ENCODE data around the gene CACNA2D4.

CACNA2D4 gene

GRCh38 chr12:1838994-1839365 lies 79.5 kb downstream of the CACNA2D4 start:
- Histone ChIP-seq H3K9me3 (replicated peaks; ENCODE audit: low read length) (no peaks in the 10 kb centered on the region), H3K27me3 (ENCODE audit: control insufficient read depth, insufficient read depth, low read length) (peaks cover 38% of the 10 kb centered on the region), H3K36me3 (ENCODE audit: insufficient read depth, low read length) (no peaks in the 10 kb centered on the region), H3K4me1 (ENCODE audit: control insufficient read depth, insufficient read depth, low read length) (peaks cover 11% of the 10 kb centered on the region), H3K9ac (ENCODE audit: low read depth, low read length) (no peak overlapping the region), H3K4me3 (ENCODE audit: low read length) (no peak overlapping the region), H3K4me2 (ENCODE audit: low read length) (no peak overlapping the region)

GRCh38 chr12:1838205-1838993 lies 80.1 kb downstream of the CACNA2D4 start:
- no peak overlapping the region for H3K4me3 ChIP-seq (ENCODE audit: low read length)
- H3K9me3 ChIP-seq (replicated peaks; ENCODE audit: low read length): no peaks in the 10 kb centered on the region
- H3K9ac ChIP-seq (ENCODE audit: low read depth, low read length): no peak overlapping the region
- H3K4me2 ChIP-seq (ENCODE audit: low read length): no peak overlapping the region
- peaks cover 11% of the 10 kb centered on the region for H3K4me1 ChIP-seq (ENCODE audit: control insufficient read depth, insufficient read depth, low read length)
- peaks cover 38% of the 10 kb centered on the region for H3K27me3 ChIP-seq (ENCODE audit: control insufficient read depth, insufficient read depth, low read length)
- no peaks in the 10 kb centered on the region for H3K36me3 ChIP-seq (ENCODE audit: insufficient read depth, low read length)

GRCh38 chr12:1837541-1838204 lies 80.8 kb downstream of the CACNA2D4 start:
- no peak overlapping the region for H3K9ac ChIP-seq (ENCODE audit: low read depth, low read length)
- H3K4me2 ChIP-seq (ENCODE audit: low read length): no peak overlapping the region
- H3K4me1 ChIP-seq (ENCODE audit: control insufficient read depth, insufficient read depth, low read length): peaks cover 11% of the 10 kb centered on the region
- H3K9me3 ChIP-seq (replicated peaks; ENCODE audit: low read length): no peaks in the 10 kb centered on the region
- no peaks in the 10 kb centered on the region for H3K36me3 ChIP-seq (ENCODE audit: insufficient read depth, low read length)
- no peak overlapping the region for H3K4me3 ChIP-seq (ENCODE audit: low read length)
- H3K27me3 ChIP-seq (ENCODE audit: control insufficient read depth, insufficient read depth, low read length): peaks cover 42% of the 10 kb centered on the region

- Histone ChIP-seq H3K4me2 (ENCODE audit: low read length) (no peak overlapping the region), H3K4me3 (ENCODE audit: low read length) (no peak overlapping the region), H3K36me3 (ENCODE audit: insufficient read depth, low read length) (no peaks in the 10 kb centered on the region), H3K9ac (ENCODE audit: low read depth, low read length) (no peak overlapping the region), H3K4me1 (ENCODE audit: control insufficient read depth, insufficient read depth, low read length) (peaks cover 11% of the 10 kb centered on the region), H3K9me3 (replicated peaks; ENCODE audit: low read length) (no peaks in the 10 kb centered on the region), H3K27me3 (ENCODE audit: control insufficient read depth, insufficient read depth, low read length) (peaks cover 46% of the 10 kb centered on the region)
Observed at GRCh38 chr12:1836854-1837421, 81.5 kb downstream of the CACNA2D4 start.

GRCh38 chr12:1836241-1836803 lies 82.1 kb downstream of the CACNA2D4 start:
- Histone ChIP-seq H3K36me3 (ENCODE audit: insufficient read depth, low read length) (no peaks in the 10 kb centered on the region), H3K4me2 (ENCODE audit: low read length) (no peak overlapping the region), H3K9ac (ENCODE audit: low read depth, low read length) (no peak overlapping the region), H3K4me1 (ENCODE audit: control insufficient read depth, insufficient read depth, low read length) (peaks cover 11% of the 10 kb centered on the region), H3K9me3 (replicated peaks; ENCODE audit: low read length) (no peaks in the 10 kb centered on the region), H3K4me3 (ENCODE audit: low read length) (no peak overlapping the region), H3K27me3 (ENCODE audit: control insufficient read depth, insufficient read depth, low read length) (peaks cover 46% of the 10 kb centered on the region)

- peaks cover 11% of the 10 kb centered on the region for H3K4me1 ChIP-seq (ENCODE audit: control insufficient read depth, insufficient read depth, low read length)
- no peak overlapping the region for H3K4me3 ChIP-seq (ENCODE audit: low read length)
- no peak overlapping the region for H3K9ac ChIP-seq (ENCODE audit: low read depth, low read length)
- no peaks in the 10 kb centered on the region for H3K9me3 ChIP-seq (replicated peaks; ENCODE audit: low read length)
- H3K36me3 ChIP-seq (ENCODE audit: insufficient read depth, low read length): no peaks in the 10 kb centered on the region
- H3K27me3 ChIP-seq (ENCODE audit: control insufficient read depth, insufficient read depth, low read length): peaks cover 51% of the 10 kb centered on the region
- H3K4me2 ChIP-seq (ENCODE audit: low read length): no peak overlapping the region
Observed at GRCh38 chr12:1835211-1836131, 83.0 kb downstream of the CACNA2D4 start.

GRCh38 chr12:1834186-1834925 lies 84.1 kb downstream of the CACNA2D4 start:
- H3K4me2 ChIP-seq (ENCODE audit: low read length): no peak overlapping the region
- peaks cover 11% of the 10 kb centered on the region for H3K4me1 ChIP-seq (ENCODE audit: control insufficient read depth, insufficient read depth, low read length)
- peaks cover 48% of the 10 kb centered on the region for H3K27me3 ChIP-seq (ENCODE audit: control insufficient read depth, insufficient read depth, low read length)
- no peaks in the 10 kb centered on the region for H3K36me3 ChIP-seq (ENCODE audit: insufficient read depth, low read length)
- H3K9ac ChIP-seq (ENCODE audit: low read depth, low read length): no peak overlapping the region
- no peak overlapping the region for H3K4me3 ChIP-seq (ENCODE audit: low read length)
- no peaks in the 10 kb centered on the region for H3K9me3 ChIP-seq (replicated peaks; ENCODE audit: low read length)

GRCh38 chr12:1833596-1834028 lies 84.8 kb downstream of the CACNA2D4 start:
- no peak overlapping the region for H3K9ac ChIP-seq (ENCODE audit: low read depth, low read length)
- H3K36me3 ChIP-seq (ENCODE audit: insufficient read depth, low read length): no peaks in the 10 kb centered on the region
- H3K4me3 ChIP-seq (ENCODE audit: low read length): no peak overlapping the region
- no peaks in the 10 kb centered on the region for H3K9me3 ChIP-seq (replicated peaks; ENCODE audit: low read length)
- H3K4me1 ChIP-seq (ENCODE audit: control insufficient read depth, insufficient read depth, low read length): peaks cover 11% of the 10 kb centered on the region
- peaks cover 47% of the 10 kb centered on the region for H3K27me3 ChIP-seq (ENCODE audit: control insufficient read depth, insufficient read depth, low read length)
- no peak overlapping the region for H3K4me2 ChIP-seq (ENCODE audit: low read length)

GRCh38 chr12:1832801-1833595 lies 85.5 kb downstream of the CACNA2D4 start:
- Histone ChIP-seq H3K4me3 (ENCODE audit: low read length) (no peak overlapping the region), H3K9me3 (replicated peaks; ENCODE audit: low read length) (no peaks in the 10 kb centered on the region), H3K27me3 (ENCODE audit: control insufficient read depth, insufficient read depth, low read length) (peaks cover 50% of the 10 kb centered on the region), H3K36me3 (ENCODE audit: insufficient read depth, low read length) (no peaks in the 10 kb centered on the region), H3K4me1 (ENCODE audit: control insufficient read depth, insufficient read depth, low read length) (peaks cover 8% of the 10 kb centered on the region), H3K9ac (ENCODE audit: low read depth, low read length) (no peak overlapping the region), H3K4me2 (ENCODE audit: low read length) (no peak overlapping the region)

All from skeletal muscle satellite cell (primary cell).